Left renal cortex interstitium (tissue), 4 donors: ENCODE measurements around the gene AGAP1. TPM values are rescaled to one million over a fixed set of nuclear protein-coding genes. Genes with fewer than 3 reads are reported as not detected.

Experiments used
- DNase-seq, 4 donors: peaks; one replicate each; pipeline ENCODE4 v3.0.0-alpha.2; 2013; ENCODE audit warnings: low read depth in 4 of 4, low spot score in 2 of 4, missing footprints in 1 of 4
- polyA plus RNA-seq, 4 donors: library from polyadenylated mRNA; unstranded; fragments of 120-200 nt; gene quantifications; one replicate each; pipeline ENCODE4 v1.2.1, GENCODE V29; 2013; ENCODE audit not compliant: insufficient read length in 4 of 4

The AGAP1 gene
- polyA plus RNA-seq, 4 donors = 18.1 to 22.7 (median 19.7) TPM

DNA sequence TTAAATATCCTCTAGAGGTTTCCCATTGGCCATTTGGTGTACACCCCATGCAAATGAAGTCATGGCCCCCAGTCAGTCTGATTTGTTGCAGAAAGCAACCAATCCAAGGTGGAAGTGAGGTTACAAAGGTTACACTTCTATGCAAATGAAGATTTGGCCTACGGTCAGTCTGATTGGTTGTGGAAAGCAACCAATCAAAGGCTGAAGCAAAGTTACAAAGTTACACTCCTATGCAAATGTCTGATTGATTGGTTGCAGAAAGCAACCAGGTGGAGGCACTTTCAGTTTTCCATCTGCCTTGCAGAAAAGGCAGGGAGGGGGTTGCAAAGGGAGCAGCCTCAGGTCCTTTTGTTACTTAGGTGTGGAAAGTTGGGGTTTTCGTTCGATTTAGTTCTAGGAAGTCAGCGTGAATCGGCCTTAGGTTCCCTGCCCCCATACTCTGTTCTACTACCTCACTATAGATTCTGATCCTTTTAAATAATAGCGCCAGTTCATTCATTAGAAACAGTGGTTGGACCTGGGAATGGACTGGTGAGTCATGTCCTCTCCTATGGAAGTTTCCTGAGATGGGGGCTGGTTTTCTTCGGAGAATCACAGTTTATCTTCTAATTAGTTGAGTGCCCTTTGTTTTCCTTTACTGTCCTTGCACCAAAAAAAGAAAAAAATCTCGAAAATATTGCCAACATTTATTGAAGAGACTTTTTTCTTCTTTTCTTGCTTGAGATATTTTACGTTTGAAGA is 279.5 kb downstream of the AGAP1 start:
- no peak for DNase-seq

DNA sequence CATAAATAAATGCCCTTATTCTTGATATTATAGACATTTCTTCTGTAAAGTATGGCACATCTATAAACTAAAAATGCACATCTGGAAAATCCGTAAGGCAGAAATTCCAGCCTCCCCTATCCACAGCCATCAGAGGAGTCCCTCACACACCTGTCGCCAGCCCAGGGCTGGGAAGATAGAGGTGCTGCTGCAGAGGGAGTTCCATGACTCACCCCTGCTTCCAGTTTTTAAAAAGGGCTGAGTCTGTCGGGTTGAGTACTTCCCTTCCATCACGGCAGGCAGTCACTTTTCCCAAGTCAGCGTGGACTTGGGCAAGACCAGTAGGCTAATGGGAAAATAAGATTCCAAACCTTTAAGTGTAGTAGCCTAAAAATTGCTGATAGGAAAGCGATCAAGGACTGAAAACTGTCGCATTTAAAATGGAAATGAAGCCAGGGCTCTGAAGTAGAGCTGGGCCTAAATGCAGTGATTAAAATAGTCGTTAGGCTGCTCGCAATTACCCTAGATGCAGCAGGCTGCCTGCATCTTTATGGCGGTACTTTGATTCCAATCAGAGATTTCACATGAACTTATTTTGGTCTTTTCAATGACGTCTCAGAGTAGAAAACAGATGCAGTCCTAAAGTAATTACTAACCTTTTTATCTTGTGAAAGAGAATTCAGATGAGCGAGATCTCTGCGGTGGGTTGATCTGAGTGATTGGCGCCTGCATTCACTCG is 280.5 kb downstream of the AGAP1 start:
- DNase-seq = no peak

DNA sequence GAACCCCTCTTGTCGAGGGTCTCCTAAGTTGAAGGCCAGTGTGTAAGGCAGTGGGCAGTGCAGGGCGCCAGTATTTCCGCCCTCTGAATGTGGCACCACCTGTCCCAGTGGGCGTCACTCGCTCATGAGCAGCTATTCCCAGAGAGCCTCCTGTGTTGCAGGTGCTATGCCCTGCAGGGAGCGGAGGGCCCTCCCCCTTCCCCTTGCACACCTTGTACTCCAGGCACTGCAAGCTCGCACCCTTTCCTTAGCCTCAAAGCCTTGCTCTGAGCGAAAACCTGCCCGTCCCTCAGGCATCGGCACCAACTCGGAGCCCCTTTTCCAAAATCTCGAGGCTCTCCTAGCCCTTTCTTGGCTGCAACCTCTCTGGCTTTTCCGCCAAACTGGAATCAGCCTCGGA is 282.7 kb downstream of the AGAP1 start:
- no peak for DNase-seq

DNA sequence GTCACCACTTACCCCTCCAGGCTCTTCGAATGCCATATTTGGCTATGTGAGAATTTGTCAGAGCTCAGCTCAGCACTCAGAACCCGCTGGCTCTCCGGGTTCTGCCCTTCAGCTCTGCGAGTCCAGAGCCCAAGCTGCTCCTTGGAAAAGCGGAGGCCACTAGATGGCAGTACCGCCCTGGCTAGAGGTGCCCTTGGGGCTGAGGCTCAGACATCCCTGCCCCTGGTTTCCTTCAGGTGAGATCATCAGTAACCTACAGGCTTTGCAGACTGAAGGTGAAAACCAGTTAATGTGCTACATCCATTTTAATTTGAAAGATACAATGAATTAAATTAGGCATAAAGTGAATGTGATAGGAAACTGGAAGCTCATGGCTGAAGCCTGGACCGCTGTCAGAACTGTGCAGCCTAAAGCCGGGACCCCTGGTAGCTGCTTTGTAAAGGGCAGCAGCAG is 285.6 kb downstream of the AGAP1 start:
- peak in 3 of 4 donors; percentile 54 to 75 (median 58) for DNase-seq

DNA sequence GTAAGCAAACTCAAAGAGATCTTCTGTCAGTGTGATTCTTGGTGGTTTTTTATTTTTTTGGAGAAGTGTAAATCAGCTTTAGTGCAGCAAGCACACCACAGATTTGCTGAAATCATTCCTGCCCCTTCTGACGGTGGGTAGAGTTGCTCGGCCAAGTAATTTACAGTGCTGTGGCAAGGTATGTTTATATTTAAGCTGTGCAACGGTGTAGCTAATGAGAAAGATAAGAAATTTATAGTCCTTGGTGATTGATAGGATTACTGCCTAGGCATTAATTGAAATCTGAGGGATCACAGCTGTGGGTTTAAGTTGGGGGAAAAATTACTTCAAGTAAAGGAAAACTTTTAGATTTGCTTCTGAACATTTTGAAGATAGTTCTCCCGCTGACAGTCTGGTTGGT is 286.6 kb downstream of the AGAP1 start:
- DNase-seq = peak in 2 of 4 donors; percentile 48 to 61

DNA sequence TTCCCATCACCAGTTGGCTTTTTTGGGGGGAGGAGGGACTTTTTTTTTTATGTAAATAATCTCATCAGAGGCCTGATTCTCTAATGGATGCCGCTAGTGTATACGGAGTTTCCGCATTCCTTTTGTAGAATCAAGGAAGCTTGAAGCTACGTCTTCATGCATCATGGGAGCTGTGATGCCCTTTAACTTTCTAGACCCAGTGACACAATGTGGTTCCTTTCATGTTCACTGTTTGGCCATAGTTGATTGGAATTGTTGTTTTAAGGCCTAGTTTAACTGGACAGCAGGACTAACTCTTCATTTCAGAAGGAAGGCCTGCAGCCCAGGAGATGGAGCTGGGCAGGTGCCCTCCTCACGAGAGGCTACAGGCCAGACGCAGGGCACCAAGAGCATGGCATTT is 287.9 kb downstream of the AGAP1 start:
- DNase-seq = no peak

DNA sequence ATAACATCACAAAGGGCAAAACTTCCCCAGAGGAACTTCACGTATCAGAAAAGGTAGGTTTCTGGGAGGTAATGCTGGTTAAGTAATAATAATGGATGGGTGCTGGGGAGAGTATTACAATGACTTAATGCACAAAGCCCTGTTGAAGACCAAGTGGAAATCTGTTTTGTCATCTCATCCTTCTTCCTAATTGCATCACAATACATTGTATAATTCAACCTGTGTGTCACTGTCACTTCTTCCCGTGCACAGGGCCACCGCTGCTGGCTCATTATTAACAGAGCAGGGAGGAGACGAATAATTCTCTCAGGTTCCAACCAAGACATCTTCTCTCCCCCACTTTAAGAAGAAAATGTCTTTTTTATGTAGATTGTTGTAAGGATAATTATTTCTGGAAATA is 290.9 kb downstream of the AGAP1 start:
- no peak for DNase-seq

DNA sequence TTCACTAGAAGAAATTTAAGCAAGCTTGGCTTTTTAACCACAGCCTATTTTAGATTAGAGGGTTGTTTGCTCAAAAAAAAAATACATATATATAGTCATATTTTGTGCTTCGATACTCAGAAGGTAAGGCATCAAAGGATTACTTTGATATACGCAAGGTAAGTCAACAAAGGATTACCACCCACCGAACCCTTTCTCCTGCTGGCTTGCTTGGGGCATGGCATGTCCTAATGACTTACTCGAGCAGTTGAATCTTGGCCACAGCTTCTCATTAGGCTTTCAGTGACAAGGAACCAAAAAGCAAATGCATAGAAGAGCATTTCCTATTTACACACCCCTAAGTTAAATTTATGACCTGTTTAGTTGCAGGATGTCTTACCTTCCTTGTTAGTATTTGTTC is 295.7 kb downstream of the AGAP1 start:
- no peak for DNase-seq

DNA sequence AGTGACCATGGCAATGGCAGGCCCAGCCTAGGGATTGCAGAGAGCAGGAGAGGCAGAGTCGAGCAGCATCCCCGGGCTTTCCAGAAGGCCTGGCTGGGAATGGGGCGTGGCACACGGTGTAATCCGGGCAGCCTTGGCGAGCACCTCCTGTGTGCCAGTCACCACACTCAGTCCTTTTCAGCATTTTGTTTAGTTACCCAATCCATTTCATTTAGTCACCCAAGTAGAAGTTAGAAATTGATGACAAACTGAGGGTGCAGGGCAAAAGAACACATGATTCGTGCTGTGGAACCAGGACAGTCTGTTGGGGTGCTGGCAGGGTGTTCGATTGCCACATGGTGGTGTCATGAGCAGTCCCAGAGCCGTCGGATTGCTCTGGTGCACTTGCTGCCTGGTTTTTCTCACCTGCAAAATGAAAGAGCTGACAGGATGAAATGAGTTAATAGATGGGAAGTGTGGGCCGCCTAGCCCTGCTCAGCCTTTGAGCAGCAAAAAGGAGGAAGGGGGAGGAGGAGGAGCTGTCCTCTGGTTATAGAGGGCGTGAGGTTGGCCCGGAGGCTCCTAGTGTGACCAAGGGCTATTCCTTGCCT is 299.4 kb downstream of the AGAP1 start:
- DNase-seq = no peak

DNA sequence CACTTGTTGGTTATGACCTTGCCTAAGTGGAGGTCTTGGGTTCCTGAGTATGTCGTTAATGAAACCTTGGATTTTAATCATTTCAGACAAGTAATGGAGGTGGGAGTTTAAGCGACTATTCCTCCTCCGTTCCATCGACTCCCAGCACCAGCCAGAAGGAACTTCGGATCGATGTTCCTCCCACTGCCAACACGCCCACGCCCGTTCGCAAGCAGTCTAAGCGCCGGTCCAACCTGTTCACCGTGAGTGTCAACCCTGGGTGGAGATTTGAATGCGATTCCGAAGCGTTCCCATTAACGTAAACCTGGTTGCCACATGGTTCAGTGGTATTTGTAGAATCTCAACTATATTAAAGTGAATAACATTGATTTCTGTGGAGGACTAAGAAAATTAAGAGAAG is 305.4 kb downstream of the AGAP1 start:
- no peak for DNase-seq

DNA sequence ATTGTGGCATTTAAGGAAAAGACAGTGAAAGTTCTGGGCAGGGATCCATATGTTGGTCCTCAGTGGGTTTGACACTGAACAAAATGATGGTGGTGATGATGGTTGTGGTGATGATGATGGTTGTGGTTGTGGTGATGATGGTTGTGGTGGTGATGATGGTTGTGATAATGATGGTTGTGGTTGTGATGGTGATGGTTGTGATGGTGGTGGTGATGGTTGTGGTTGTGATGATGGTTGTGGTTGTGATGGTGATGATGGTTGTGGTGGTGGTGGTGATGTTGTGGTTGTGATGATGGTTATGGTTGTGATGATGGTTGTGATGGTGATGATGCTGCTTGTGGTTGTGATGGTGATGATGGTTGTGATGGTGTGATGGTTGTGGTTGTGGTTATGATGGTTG is 308.7 kb downstream of the AGAP1 start:
- no peak for DNase-seq

DNA sequence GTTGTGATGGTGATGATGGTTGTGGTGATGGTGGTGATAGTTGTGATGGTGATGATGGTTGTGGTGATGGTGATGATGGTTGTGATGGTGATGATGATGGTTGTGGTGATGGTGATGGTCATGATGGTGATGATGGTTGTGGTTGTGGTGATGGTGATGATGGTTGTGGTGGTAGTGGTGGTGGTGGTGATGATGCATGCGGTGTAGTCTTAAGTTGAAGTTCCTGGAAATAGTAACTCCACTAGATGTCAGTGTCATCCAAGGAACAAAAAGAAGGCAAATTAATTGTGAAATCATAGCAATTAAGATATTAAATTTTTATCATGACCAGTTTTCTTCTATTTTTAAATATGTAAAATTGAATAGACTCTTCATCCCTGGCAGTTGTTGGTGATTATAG is 309.2 kb downstream of the AGAP1 start:
- DNase-seq = no peak

DNA sequence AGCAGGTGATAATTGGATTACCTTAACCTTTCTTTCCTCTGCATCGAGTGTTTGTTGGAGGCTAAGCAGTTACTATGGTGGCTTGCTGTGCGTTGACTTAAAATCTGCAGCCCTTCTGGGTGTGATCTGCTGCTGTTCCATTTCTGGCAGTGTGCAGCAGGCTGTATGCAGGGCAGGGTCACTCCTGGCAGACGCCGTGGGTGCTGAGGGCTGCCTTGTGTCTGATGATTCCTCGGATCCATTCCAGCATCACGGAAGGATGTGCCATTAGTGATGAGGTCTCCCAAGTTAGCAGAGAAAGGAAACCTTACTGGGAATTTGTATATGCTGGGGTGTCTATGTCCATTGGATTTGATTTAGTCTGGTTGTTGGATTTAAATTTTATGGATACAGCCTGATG is 310.8 kb downstream of the AGAP1 start:
- no peak for DNase-seq

DNA sequence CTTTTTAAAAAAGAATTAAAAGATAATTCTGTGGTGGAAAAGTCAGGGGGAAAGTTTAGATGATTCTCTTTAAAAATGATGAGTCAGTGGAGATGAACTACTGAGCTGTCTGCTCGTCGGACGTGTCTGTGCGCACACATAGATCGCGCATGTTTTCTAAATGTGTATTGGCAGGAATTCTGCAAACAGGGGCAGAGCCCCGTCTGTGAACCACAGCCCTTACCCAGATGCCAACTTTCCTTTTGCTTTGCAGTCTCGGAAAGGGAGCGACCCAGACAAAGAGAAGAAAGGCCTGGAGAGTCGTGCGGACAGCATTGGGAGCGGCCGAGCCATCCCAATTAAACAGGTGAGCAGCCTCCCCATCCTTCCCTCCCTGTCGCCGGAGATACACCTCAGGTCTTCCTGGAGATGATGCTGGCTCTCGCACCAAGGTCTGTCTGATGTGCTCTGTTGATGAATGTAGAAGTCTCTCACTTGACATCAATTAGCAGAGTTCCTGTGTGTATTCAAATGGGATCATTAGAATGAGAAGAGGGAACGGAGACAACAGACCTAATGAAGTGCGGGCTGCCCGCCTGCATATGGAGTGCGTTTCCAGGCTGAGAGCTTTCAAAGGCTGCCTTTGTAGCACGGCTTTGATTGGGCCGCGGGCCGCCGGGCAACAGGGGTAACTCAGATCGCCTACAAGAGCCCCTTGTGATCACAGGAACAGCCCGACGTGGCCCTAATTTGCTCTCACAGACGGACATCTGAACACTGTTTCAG is 313.3 kb downstream of the AGAP1 start:
- no peak for DNase-seq

DNA sequence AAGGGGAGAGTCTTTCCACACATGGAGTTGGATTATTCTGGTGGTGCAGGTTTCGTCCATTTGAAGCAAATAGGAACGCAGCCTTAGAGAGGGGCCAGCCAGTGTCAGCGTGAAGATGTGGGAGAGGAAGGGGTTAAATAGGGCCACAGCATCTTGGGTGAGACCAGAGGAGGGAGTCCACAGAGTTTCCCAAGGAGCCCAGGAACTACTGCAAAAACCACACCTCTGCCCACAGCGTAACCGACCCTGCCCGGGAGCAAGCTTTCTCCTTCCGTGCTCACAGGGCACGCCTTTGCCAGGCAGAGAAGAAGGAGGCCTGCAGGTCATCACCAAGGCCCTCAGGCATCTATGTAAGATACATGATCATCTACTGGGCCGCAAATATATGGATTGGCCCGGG is 314.5 kb downstream of the AGAP1 start:
- DNase-seq = no peak

DNA sequence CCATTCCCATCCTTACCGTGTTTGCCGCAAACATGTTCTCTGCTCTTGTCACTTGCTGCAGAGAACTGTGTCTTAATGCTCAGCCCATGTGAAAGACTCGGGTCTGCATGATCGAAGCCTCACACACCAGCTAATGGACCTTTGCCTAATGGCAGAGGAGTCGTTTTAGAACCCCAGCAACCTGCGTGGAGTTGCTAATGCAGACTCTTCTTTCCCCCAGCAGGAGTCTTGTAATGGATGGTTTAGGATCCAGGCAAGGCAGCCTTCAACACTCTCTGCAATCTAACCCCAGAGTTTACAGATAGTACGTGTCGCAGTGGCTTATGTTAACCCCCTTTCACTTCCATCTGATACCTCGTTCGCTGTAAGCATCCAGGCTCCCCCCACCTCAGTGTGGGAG is 316.4 kb downstream of the AGAP1 start:
- no peak for DNase-seq

DNA sequence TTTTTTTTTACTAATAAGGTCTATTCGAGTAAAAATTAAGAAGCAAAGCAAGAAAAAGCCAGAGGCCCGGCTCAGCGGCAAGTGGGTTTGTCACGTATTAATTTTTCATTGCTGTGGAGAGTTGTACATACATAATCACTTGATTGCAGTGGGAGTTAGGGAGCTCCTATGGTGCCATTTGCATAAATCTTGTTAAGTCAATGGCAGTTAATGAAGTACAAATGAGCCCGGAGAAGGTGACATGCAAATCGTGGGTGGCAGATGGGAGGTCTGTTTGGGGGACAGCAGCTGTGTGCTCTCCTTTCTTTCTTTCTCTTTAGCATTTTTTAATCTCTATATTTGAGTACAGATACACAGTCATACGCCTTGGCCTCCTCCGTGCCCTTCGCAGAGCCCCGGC is 317.0 kb downstream of the AGAP1 start:
- DNase-seq = no peak

DNA sequence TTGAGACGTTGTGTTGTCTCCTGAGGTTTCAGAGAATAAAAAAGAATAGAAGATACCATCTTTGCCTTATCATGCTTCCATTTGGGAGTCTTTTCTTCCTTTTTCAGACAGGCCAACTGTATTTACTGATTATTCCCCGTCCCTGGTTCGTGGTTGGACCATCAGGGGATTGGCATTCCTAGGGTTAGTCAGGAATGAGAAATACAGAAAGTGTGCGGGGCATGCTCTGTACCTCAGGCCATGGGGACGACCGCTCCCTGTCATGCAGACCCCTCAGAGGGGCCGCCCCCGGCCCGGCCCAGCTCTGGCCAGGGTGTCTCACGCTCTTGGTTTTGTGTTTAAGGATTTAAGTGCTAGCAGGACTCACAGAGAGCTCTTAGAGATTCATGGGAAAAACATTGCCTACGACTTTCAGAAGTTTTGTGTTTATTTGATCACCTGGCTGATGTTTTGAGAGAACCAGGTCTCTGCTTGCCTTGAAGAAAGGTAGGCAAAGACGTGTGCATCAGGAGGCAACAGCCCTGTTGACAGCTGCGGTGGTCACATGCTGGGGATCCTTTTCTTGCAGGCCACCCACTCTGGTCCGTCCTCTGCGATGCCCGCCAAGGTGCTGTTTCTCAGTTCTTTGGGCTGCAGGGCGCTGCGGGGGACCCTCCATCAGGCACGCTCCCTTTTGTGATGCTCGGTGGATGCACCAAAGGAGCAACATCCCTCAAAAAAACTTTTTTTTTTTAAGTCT is 317.8 kb downstream of the AGAP1 start:
- no peak for DNase-seq

DNA sequence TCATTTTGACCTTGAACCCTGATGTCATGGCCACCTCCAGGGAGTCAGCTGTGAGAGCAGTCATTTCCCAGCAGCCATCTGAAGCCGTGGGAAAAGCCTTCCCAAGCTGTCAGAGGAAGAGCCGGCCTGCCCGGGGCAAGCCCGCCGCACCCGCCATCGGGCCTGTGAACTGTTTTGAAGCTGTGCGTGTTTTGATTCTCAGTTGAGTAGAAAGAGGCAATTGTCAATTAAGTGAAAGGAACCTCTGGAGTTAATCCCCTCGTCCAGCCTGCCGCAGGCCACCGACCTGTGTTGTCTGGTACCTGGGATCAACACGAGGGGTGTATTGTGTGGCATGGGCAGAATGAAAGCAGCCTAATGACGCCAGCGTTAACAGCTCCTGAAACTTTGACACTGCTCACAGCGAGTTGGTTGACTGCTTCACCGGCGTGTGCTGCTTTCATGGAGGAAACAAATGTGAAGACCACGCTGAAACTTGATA is 318.4 kb downstream of the AGAP1 start:
- DNase-seq = no peak

DNA sequence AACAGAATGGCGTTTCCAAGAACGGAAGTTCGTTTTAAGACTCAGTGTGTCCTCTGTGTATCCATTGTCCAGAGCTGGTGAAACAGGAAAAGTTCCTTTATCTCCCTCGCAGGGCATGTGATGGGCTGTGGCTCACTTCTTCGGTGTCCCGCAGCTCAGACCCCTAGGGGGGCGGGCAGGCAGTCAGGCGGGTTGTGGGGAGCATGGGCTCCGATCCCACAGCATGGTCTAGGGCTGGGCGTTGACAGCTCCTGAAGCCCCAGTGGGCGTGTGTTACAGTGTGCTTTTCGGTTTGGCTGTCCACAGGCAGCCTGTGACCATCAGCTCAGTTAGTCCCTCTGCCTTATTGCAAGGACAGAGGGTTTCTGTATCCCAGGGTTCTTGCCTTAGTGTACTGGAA is 319.6 kb downstream of the AGAP1 start:
- no peak for DNase-seq
